Body of pancreas (tissue), 4 donors: Measurements from ENCODE around the gene LMTK2.

Experiments used
- CTCF ChIP-seq, 7 experiments: fragments of 450-650 bp in 4 of 7; fragments of 200-600 bp in 3 of 7; sonication (generic) in 3 of 7; IDR thresholded peaks; one replicate each; pipeline ENCODE4 v1.5.1; 2016 to 2019; ENCODE audit warnings: antibody characterized with exemption in 7 of 7
- POLR2A ChIP-seq, 3 donors: fragments of 450-650 bp; IDR thresholded peaks; one replicate each; pipeline ENCODE4 v1.6.1; 2016; ENCODE audit warnings: antibody characterized with exemption in 3 of 3, mild to moderate bottlenecking in 2 of 3

- peak; percentile 67 to 84 (median 81) for TF ChIP-seq CTCF (IDR thresholded peaks at IDR 0.05)
- no peak for TF ChIP-seq POLR2A (IDR thresholded peaks at IDR 0.05)
These were observed 134.5 kb downstream of the LMTK2 start for GRCh38 chr7:98240961-98241673.
